HG03095 (cell line): Measurements from ENCODE around the gene ATP10D.
A peak's percentile ranks its signal among the peaks of the same experiment; 100 is the strongest.

Experiments used
- ATAC-seq: cut with Tn5 transposase; IDR thresholded peaks from one replicate; pipeline ENCODE4 v1.9.1; 2021; ENCODE audit warnings: moderate library complexity; ENCODE audit not compliant: unreplicated experiment

Gene ATP10D

DNA sequence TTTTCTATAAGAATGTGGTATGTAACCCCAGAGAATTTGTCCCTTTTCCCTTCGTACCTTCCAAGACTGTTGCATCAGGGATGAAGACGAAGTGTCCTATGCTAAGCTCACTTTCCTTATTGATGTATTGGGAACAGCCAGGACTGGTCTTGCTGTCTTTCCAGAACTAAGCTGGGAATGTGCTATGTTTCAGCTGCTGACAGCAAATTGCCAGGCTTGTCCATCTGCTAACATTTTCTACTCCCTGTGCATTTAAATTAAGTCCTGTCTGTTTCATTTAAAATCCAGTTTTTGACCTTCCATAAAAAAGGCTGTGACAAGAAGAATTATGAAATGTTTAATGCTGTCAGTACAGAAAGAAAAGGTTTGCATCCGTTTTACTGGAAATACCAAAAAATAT, 87.9 kb downstream of the ATP10D start:
- ATAC-seq: no peak

DNA sequence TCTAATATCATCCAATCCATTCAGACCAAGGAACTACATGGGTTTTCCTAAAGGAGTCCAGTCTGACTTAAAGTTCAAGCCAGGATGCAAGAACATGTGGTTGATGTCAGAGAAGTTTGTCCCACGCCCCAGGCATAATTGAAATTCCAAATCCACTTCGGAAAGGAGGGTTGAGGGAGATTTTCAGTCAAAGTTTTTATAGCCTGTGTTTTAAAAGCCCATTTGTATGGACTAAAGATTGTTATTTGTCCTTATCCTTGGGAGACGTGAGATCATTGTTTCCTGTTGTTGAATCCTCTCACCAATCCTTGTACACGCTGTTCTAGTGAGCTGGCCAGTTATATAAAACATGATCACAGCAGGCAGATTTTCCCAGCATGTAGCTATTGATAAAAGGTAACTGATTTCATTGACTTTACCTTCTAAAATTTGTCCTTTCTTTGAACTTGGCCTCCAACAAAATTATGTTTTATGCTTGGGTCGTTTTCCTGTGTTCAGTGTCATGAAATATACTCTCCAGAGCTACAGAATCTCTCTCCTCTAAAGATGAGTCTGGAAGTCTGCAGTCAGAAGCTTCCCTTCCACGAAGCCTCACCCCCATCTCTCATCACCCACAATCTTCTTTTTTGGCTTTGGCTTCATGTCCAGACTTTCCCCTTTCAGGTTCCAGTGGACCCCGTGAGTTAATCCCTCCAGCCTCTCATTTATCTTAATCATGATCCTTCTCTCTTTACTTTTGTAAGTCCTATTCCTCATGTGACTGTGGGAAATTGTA, 92.9 kb downstream of the ATP10D start:
- ATAC-seq: no peak

DNA sequence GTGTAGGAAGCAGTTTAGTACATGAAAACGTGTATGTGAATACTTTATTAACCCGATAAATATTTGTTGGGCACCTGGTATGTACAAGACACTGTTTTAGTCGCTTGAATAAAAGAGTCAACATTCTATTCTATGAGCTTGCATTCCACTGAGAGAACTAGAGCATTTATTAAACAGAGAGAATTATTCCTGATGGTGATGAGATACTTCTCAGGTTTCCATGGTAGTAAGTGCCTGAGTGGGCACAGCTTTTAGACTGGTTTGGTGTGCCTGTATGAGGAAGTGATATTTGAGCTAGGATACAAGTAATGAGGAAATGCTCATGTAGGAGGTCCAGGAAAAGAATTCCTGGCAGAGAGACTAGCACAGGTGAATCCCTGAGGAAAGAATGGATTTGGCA, 94.2 kb downstream of the ATP10D start:
- no peak for ATAC-seq

DNA sequence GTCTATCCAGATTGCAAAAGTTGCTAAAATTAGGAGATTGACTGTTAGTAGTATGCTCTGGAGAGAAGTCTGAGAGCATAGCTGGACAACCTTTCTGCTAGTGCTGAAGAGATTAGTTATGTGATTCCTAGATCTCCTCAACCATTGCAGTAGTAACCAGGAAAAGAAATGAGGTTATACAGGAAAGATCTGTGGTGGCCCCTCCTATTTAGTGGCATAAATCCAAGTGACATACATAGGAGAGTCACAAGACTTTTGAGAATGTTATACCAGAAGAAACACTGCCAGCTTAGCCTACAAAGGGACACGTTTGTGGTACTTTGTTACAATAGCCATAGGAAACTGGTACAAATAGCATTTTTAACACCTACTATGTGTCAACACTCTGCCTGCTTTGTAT, 105.2 kb downstream of the ATP10D start:
- ATAC-seq: no peak

DNA sequence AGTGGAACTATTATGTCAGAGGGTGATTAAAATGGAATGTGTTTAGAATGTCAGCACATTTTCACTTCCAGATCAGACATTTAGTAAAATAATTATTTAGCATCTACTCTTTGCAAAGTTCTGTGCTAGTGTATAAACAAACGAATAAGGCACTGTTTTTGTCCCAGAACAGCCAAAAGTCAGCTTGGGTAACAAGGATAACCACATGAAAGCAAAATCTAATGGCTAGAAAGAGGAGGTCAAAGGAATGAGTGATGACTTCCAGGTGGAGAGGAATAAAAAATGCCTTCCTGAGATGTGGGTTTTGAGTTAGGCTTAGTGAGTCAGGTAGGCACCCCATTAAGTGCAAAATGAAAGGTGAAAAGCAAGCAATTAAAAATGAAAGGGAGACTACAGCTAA, 112.6 kb downstream of the ATP10D start:
- no peak for ATAC-seq

DNA sequence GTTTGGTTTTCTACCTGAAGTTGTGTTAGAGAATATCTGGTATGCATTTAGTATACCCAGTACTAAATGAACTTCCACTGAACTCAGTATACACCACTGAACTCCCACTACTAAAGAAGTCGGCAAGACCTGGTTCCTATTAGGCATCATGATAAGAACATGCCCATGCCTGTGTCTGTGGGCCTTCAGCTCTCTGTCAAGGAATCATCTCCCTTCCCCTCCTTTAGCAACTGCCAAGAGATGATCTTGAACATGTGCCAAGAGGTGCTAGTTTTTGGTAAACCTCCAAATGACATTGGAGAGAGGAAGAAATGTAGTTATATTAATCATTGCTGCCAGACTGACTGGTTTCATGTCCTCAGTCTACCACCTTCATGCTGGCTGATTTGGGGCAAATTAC, 113.2 kb downstream of the ATP10D start:
- ATAC-seq: no peak

DNA sequence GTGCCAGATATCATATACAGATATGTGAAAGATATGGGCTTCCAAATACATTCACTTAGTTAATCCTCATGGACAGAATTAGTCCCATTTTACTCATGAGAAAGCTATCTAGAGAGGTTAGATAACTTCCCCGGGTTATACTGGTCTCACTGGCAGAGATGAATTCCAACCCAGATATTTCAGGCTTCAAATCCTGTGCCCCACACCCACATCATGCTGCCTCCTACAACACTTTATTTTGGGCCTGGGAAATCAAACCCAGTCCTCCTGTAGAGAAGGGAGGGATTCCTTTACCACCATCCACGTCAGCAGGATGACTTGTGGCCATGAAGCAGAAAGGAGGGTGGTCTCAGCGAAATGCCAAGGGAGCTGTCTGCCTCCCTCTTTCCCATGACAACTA, 113.8 kb downstream of the ATP10D start:
- ATAC-seq: no peak

DNA sequence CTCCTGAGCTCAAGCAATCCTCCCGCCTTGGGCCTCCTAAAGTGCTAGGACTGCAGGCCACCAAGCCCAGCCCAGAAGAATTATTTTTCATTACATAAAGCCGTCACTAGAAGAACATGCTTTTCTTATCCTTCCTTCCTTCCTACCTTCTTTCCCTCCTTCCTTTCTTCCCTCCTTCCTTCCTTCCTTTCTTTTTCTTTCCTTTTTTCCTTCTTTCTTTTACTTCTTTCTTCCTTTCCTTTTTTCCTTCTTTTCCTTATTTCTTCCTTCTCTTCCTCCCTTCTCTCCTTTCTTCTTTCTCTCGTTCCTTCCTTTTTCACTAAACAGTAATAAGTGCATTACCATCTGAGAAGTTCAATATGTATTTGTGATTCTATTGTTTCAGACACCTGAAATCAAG, 121.4 kb downstream of the ATP10D start:
- ATAC-seq: no peak

DNA sequence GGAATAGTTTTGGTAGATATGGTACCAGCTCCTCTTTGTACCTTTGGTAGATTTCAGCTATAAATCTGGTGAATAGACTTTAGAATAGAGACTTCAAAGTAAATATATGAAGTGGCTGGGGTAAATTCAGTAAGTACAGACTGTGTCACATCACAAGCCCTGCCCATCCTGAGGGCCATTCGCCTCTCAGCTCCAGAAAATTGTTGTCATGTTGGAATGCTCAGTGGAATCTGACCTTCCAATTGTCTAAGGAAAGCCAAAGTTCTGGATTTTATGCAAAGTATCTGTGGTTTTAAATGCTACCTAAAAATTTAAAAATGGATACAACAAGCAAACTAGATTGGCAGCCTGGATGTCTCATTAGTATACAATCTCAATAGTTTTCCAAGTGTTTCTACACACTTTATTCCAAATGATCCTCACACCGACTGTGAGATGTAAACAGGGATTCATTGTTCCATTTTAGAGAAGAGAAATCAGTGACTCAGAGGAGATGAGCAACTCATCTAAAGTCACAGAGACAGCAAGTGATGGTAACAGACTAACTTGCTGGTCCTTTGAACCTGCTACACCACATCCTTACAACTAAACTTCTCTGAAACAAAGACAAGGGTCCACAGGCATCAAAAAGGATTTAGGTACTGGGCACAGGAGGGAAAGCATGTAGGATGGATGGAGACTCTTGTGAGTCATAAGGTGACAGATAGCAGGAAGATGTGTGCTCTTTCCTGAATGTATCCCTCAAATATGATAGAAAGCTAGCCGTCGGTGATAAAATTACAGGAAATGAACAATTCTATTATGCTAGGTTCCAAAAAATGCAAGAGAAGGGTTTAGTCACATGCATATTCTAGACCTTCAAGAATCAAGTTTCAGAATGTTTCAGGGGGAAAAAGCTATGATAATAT, 127.3 kb downstream of the ATP10D start:
- no peak for ATAC-seq

DNA sequence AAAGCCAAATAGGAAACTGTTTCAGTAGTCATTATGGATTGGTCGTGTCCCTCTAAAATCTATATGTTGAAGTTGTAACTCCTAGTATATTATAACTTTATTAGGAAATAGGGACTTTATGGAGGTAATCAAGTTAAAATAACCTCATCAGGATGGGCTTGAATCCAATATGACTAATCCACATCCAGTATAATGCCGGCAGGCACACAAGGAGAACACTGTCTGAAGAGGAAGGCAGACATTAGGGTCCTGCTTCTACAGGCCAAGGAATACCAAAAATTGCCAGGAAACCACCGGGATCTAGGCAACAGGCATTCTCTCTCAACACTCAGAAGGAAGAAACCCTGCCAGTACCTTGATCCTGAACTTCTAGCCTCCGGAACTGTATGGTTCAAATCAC, 130.3 kb downstream of the ATP10D start:
- no peak for ATAC-seq

DNA sequence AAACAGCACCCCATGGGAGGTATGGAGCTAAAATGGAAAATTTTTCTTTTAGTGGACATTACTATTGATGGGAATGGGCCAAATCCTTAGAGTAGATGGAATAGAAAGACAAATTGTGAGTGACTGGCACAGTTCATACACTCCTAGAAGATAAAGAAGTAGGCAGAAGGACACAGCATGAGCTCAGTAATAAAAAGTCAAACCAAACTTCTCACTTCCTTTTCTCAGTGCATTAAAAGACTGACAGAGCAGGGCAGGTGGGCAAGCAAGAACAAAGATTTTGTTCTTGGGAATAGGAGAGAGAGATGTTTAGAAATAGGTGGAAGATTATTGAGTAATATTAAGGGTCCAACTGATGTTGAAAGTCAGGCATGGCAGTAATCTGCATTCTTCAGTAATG, 132.5 kb downstream of the ATP10D start:
- peak; percentile 66 for ATAC-seq

DNA sequence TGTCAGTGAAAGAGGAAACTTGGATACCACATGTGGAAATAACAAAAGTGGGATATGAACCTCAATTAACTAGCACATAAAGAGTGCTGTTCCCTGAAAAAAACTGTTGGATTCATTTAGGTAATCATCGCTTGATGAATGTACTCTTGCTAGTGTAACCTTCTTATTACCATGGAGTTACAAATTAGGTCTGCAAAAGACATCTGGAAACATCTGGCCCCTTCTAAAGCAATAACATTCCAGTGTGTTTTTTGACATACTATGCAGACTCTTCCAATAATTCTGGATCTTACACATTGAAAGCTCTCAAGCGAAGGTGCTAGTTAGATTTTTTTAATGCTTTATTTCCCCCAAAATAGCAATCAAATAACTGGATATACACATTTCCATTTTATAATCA, 134.6 kb downstream of the ATP10D start:
- ATAC-seq: no peak

DNA sequence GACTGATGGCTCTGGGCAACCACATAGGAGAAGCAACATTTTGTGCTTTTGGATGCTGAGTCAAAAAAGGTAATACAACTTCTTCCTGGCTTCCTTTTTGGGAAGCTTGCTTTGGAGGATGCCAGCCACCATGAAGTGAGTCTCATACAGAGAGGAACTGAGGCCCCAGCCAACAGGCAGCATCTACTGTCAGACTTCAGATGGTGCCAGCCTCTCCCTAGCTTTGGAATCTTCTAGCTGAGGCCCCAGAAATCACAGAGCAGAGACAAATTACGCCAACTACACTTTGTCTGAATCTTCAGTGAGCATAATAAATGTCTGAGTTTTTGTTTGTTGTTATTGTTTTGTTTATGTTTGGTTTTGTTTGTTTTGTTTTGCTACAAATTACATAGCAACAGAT, 136.1 kb downstream of the ATP10D start:
- no peak for ATAC-seq

DNA sequence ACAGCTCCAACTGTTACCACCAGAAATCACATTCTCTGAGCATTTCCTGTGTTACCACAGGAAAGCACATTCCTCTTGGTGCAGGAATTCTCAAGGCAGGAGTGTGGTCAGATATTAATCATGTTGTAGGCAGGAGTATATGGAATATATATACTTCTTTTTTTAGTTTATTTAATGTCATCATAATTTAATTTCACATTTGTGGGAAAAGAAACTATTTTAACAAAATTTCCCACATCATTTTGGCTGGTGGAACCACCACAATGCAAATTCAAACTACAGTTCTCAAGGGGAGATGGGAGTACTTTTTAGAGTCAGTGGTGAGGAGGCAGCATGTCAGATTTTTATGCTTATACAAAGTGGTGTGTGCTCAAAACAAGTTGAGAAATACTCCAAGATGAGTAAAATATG, 139.0 kb downstream of the ATP10D start:
- no peak for ATAC-seq

DNA sequence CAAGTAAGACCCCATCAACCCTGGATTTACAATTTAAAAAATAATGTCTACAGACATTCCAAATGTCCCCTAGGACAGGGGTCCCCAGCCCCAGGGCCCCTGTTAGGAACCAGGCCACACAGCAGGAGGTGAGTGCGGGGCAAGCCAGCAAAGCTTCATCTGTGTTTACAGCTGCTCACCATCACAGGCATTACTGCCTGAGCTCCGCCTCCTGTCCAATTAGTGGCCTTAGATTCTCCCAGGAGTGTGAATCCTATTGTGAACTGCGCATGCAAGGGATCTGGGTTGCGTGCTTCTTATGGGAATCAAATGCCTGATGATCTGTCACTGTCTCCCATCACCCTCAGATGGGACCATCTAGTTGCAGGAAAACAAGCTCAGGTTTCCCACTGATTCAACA, 146.1 kb downstream of the ATP10D start:
- no peak for ATAC-seq

DNA sequence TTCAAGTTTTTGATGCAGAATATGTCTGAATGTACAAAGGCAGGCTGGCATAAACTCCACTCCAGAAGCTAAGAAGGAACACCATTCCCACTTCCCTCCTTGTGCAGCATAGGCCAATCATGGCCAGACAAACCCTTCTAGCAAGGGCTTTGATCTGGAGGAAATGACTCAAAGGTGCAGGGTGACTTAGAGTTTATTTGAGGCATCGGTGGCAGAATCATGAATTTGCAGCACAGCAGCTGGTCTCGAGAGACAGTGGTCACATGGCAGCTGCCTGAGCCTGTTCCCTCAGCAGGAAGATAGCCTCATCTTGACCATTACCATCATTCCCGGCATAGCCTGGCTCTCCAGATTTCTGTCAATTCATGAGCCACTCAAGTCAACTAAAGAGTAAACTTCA, 154.5 kb downstream of the ATP10D start:
- no peak for ATAC-seq

DNA sequence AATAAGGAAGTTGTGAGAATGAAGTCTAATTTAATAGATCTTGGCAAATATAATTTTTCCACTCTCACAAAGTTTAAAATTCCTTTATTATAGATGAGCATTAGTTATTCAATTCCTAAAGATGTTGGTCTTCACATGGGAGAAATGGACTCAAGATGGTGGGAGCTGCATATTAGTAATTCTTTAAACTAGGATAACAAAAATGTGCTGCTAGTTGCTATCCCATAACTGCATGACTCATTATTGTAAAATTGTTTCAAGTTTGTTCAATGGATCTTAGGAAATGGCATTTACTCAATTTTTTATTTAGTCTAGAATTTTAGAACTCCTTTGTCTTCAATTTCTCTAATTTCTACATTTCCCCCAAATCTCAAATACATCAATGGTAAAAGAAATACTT, 155.8 kb downstream of the ATP10D start:
- ATAC-seq: no peak

DNA sequence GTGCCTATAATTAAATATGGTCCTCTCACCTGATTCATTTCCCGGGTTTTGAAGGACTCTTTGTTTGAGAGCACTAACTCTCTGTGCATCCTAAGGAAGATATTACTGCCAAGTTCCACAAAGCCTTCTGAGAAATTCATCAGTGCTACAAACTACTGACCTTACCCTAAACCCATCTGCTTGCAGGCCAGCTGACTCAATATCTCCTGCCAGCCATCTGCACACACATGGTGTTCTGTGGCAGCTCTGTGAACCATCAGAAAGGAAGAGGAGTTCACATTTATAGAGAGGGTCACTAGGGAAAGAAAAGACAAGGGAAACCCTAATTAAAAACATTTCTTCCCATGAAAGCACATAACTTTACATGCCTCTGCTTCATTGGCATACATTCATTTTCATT, 156.7 kb downstream of the ATP10D start:
- no peak for ATAC-seq

DNA sequence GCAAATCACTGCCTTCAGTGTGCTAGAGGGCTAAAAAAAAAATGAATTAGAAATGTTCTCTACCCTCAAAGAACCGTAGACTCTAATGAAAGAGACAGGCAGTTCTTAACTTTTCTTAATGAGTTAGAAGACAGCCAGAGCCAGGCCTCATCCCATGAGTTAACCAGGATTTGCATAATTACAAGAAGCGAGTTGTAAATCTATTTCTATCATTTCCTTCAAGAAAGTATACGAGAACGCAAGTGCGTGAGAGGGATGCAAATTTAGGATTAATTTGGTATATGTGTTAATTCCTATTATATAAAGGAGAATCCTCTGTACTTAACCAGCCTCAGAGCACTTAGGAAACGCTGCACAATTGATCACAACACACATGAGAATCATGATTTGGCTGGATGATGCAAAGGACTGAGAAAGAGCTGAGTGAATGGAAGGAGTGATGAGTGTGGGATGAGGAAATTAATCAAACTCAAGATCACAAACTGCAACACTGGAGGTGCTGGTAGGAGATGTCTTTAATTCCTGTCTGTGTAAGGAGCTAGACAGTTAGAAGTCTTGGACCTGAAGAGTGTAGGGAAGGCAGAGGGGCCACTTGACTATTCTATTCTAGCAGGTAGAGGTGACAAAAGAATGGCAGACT, 157.2 kb downstream of the ATP10D start:
- no peak for ATAC-seq
